GM08714 (cell line): ENCODE measurements around the gene ABTB2.

Experiments used
- H3K4me3 ChIP-seq: fragments of 200-500 bp; sonication (Bioruptor generic); 2 replicates; pipeline ENCODE4 v1.5.1; 2014; ENCODE audit warnings: mild to moderate bottlenecking, low read length, inconsistent platforms
- ZNF274 ChIP-seq: IDR thresholded peaks from 2 replicates; pipeline ENCODE4 v1.6.1; 2012; ENCODE audit warnings: mild to moderate bottlenecking, low read depth, low read length

The ABTB2 gene

DNA sequence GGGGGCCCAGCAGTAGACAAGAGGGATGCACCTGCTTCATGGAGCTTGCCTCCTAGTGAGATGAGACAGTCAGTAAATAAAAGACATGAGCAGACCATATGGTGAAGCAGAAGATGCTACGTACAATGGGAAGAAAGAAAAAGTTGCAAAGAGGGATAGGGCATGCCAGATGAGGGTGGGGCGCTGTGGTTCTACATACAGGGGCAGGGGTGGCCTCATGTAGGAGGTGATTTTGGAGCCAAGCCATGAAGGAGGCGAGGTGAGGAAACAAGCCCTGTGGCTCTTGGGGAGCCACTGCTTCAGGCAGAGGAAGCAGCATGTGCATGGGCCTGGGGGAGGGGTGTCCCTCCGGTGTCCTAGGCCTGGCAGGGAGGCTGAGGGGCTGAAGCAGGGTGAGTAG is 237.2 kb downstream of the ABTB2 start:
- no peak overlapping the region for H3K4me3 ChIP-seq
- TF ChIP-seq ZNF274 = no peak

DNA sequence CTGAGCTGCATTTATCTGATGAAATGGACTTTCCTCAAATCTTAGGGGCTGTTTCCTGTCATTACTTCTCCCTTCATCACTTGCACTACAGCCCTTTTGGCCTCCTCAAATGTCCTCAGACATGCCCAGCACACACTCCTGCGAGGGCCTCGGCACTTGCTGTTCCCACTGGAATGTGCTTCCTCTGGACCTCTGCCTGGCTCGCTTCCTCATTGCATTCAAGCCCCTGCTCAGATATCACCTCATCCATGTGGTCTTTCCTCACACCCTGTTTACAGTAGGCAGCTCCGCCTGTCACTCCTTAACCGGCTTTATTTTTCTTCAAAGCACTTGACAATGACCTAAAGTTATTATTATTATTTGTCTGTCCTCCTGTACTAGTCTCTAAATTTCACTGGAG is 243.3 kb downstream of the ABTB2 start:
- TF ChIP-seq ZNF274 = no peak
- no peak overlapping the region for H3K4me3 ChIP-seq

DNA sequence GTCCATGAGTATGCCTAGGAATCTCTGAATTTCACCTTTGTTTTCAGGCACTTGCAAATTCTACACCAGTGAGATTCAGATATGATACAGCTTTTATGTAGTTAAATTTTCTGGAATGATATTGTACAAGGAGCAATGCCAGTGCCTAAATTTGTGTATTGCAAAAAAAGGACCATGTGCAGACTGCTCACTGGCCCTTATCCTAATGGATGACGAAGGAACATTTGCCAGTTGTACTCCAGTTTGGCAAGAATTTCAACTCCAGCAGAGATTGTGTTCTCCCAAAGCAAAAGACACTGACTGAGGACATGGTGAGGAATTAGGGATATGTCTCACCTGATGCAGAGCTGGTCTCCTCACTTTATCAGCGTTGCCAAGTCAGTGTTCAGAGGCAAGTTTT is 243.8 kb downstream of the ABTB2 start:
- no peak overlapping the region for H3K4me3 ChIP-seq
- no peak for TF ChIP-seq ZNF274

DNA sequence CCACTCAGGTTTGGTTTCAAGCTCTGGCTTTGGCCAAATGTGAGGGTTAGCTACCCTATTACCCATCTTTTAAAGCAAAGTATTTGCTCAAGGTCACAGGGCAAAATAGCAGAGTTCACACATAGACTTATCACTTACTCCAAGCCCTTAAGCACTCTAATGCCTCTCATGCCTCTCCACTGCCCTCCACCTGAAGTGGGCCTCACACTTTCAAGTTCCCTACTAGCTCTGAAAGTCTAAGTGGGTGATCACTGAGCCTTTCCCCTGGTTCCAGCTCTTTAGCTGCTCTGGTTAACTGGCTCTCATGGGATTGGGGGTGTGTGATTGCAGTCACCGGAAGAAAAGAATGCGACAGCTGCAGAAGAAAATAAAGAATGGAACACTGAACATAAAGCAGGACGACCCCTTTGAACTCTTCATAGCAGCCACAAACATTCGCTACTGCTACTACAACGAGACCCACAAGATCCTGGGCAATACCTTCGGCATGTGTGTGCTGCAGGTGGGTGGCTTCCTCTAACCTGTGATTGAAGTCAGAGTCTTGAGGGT is 246.0 kb downstream of the ABTB2 start:
- TF ChIP-seq ZNF274 = no peak
- no peak overlapping the region for H3K4me3 ChIP-seq

DNA sequence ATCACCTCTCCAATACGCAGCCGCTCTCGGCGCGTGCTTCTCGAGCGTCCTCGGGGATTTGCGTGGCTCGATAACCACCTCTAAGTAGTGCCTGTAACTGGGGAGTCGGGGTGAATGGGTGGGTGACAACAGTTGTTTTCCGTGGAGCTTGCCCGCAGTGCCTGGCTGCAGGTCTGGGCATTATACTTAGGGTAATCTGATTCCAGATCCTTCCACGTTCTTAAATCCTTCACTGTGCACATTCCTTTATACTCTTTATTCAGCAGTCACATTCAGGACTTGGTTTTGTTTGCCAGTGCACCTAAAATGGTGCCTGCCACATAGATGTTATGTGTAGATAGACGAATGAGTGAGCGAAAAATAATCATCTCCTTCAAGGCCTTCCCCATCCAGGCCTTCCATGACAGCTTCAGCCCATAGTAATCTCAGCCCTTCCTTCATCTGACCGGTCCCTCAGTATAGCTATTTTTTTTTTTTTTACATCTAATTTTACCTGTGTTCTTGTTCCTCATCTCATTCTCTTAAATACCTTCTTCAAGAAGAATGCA is 251.8 kb downstream of the ABTB2 start:
- peak overlapping the region; percentile 71 for H3K4me3 ChIP-seq
- no peak for TF ChIP-seq ZNF274

DNA sequence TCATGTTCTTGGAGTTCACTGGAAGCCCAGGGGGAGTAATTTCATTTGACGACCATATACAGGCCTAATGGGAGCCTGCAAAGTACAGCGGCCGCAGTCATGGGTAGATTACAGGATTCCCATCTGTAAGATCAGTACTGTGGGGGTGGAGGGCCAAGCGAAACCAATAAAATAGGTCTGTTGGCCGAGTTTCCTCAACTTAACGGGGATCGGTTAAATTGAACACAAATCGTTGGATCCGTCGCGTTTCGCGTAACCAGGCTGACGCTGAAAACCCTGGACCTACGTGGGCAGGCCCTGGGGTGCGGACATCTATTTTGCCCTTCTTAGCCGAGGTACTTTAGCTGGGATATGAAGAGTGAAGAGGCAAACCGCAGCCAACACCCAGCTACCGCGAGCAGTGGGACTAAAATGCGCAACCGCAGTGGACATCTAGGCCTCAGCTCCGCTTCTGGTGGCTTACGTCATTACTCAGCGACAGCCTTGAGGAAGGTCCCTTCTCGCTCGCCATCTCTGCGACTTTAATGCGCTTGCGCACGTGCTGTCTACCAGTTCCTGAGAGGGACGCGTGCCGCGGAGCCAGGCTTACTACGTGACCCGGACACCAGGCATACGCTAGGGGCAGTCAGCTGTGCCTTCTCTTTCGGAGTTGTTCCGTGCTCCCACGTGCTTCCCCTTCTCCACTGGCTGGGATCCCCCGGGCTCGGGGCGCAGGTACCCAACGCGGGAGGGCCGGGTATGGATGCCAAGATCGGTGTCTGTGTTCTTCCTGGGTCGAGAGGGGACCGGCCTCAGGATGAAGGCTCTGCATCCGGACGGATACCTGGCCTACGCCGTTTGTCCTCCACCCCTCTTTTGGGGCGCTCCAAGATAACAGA is 252.5 kb downstream of the ABTB2 start, which contains the start of gene NAT10:
Gene NAT10, plus strand, starts transcription at position 551 of the 878 bp plus-strand sequence. CDS start 2,597 bp downstream, outside the sequence.
- H3K4me3 ChIP-seq = peak within 1 kb of the TSS; percentile 71
- no peak for TF ChIP-seq ZNF274

DNA sequence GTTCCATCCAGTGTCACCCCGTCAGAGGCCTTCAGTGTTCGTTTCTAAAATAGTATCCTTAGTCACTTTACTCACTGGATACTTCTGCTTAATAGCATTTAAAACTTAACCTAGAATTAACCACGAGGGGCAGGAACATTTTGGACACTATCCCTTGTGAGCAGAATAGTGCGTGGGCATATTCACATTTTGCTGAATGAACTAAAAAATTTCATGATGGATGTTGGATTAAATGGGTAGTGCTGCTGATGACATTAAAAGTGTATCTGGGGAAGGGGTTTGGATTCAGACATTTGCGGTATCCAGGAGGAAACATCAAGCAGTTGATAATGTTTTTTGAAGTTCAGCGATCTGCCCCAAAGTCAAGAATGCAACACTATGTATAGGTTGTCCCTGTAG is 253.1 kb downstream of the ABTB2 start:
- peak overlapping the region; percentile 71 for H3K4me3 ChIP-seq
- TF ChIP-seq ZNF274 = no peak
